Neural progenitor cell (in vitro differentiated cells): ENCODE measurements around the gene GLDN. TPM values are rescaled to one million over a fixed set of nuclear protein-coding genes. Genes with fewer than 3 reads are reported as not detected.

Experiments used
- DNase-seq: peaks from one replicate; pipeline ENCODE4 v3.0.0-alpha.2; 2016; ENCODE audit warnings: low spot score
- H2AFZ ChIP-seq: fragments of 200-600 bp; sonication (generic); replicated peaks from 2 replicates; pipeline ENCODE4 v1.6.1; 2016; ENCODE audit warnings: antibody characterized with exemption
- H3F3A ChIP-seq: fragments of 200-600 bp; sonication (generic); 2 replicates; pipeline ENCODE4 v1.6.1; 2016; ENCODE audit warnings: antibody characterized with exemption, low read depth
- H3K27ac ChIP-seq: fragments of 200-600 bp; sonication (generic); 2 replicates; pipeline ENCODE4 v1.5.1; 2016; ENCODE audit warnings: mild to moderate bottlenecking
- H3K27me3 ChIP-seq: fragments of 200-600 bp; sonication (generic); 2 replicates; pipeline ENCODE4 v1.6.1; 2016; ENCODE audit warnings: mild to moderate bottlenecking, moderate library complexity
- H3K36me3 ChIP-seq: fragments of 200-600 bp; sonication (generic); 2 replicates; pipeline ENCODE4 v1.5.1; 2016
- H3K4me1 ChIP-seq: fragments of 200-600 bp; sonication (generic); 2 replicates; pipeline ENCODE4 v1.6.1; 2016; ENCODE audit warnings: mixed run types
- H3K4me2 ChIP-seq: fragments of 200-600 bp; sonication (generic); 2 replicates; pipeline ENCODE4 v1.6.1; 2016
- H3K4me3 ChIP-seq: fragments of 200-600 bp; sonication (generic); 2 replicates; pipeline ENCODE4 v1.5.1; 2016
- H3K79me2 ChIP-seq: fragments of 200-600 bp; sonication (generic); 2 replicates; pipeline ENCODE4 v1.6.1; 2016; ENCODE audit warnings: low read depth
- H3K9ac ChIP-seq: fragments of 200-600 bp; sonication (generic); 2 replicates; pipeline ENCODE4 v1.6.1; 2016
- H3K9me3 ChIP-seq: fragments of 200-600 bp; sonication (generic); 2 replicates; pipeline ENCODE4 v1.5.1; 2016; ENCODE audit warnings: low read depth
- H4K20me1 ChIP-seq: fragments of 200-600 bp; sonication (generic); 2 replicates; pipeline ENCODE4 v1.6.1; 2016; ENCODE audit warnings: low read depth
- H3K27ac Mint-ChIP-seq: 3 replicates; pipeline ENCODE4 v1.8.0; 2021; ENCODE audit warnings: mixed read lengths
- H3K27me3 Mint-ChIP-seq: 2 replicates; pipeline ENCODE4 v1.8.0; 2022; ENCODE audit warnings: low read depth, mild to moderate bottlenecking, inconsistent platforms, moderate library complexity, mixed read lengths; ENCODE audit not compliant: insufficient read depth
- H3K36me3 Mint-ChIP-seq: 3 replicates; pipeline ENCODE4 v1.8.0; 2021; ENCODE audit warnings: mixed read lengths
- H3K4me1 Mint-ChIP-seq: 3 replicates; pipeline ENCODE4 v1.8.0; 2021; ENCODE audit warnings: mixed read lengths
- H3K4me3 Mint-ChIP-seq: 3 replicates; pipeline ENCODE4 v1.8.0; 2021; ENCODE audit warnings: mild to moderate bottlenecking, moderate library complexity, mixed read lengths
- H3K9me3 Mint-ChIP-seq: 3 replicates; pipeline ENCODE4 v1.8.0; 2020; ENCODE audit warnings: mixed read lengths
- EZH2 ChIP-seq: fragments of 200-600 bp; sonication (generic); IDR thresholded peaks from 2 replicates; pipeline ENCODE4 v1.6.1; 2017; ENCODE audit warnings: antibody characterized with exemption, mild to moderate bottlenecking, moderate library complexity
- EZH2phosphoT487 ChIP-seq: fragments of 200-600 bp; sonication (generic); IDR thresholded peaks from 2 replicates; pipeline ENCODE4 v1.6.1; 2017; ENCODE audit warnings: antibody characterized with exemption
- total RNA-seq: library from RNA; depleted of rRNA; stranded (reverse); fragments of >200 nt; gene quantifications from 2 replicates; pipeline ENCODE4 v1.2.3, GENCODE V29; 2015; ENCODE audit warnings: low replicate concordance
- TF ChIP-seq, protein P1 (sequence below): fragments of 200-600 bp; sonication (generic); IDR thresholded peaks from 2 replicates; pipeline ENCODE4 v1.5.1; 2017; ENCODE audit warnings: antibody characterized with exemption, mild to moderate bottlenecking

Gene GLDN
- total RNA-seq, 1 donor from 2014 or later: 5.3 TPM

DNA sequence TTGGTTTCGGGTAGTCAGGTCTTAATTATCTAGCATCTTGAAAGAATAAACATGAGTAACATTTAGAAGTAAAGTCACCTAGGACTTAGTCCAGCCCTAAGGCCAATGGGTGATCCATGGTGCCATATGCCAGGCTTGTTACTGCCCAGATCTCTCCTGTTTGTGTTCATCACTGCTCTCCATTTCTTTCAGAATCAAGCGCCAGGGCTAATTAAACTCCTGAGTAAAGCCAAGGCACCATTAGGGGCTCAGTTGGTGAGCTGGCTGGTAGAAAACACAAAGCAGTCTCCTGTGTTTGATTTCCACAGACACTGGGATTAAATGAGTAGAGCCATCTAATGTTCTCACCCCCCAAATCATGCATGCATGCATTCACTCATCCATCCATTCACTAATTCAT, 14.4 kb upstream of the GLDN start:
- Histone ChIP-seq H3K9me3 (no peaks in the 10 kb centered on the region), H3K4me3 (no peak overlapping the region), H3K27ac (no peak overlapping the region), H3K36me3 (no peaks in the 10 kb centered on the region), H3F3A (no peaks in the 10 kb centered on the region), H3K27me3 (no peaks in the 10 kb centered on the region), H3K4me1 (peaks cover 5% of the 10 kb centered on the region), H3K79me2 (no peaks in the 10 kb centered on the region), H4K20me1 (no peaks in the 10 kb centered on the region), H2AFZ (no peak overlapping the region), H3K9ac (no peak overlapping the region), H3K4me2 (no peak overlapping the region)
- Mint-ChIP-seq H3K4me3 (no peak overlapping the region), H3K4me1 (no peaks in the 10 kb centered on the region), H3K27me3 (no peaks in the 10 kb centered on the region), H3K9me3 (no peaks in the 10 kb centered on the region), H3K27ac (no peak overlapping the region), H3K36me3 (no peaks in the 10 kb centered on the region)
- DNase-seq: no peak
- TF ChIP-seq, protein P1, sequence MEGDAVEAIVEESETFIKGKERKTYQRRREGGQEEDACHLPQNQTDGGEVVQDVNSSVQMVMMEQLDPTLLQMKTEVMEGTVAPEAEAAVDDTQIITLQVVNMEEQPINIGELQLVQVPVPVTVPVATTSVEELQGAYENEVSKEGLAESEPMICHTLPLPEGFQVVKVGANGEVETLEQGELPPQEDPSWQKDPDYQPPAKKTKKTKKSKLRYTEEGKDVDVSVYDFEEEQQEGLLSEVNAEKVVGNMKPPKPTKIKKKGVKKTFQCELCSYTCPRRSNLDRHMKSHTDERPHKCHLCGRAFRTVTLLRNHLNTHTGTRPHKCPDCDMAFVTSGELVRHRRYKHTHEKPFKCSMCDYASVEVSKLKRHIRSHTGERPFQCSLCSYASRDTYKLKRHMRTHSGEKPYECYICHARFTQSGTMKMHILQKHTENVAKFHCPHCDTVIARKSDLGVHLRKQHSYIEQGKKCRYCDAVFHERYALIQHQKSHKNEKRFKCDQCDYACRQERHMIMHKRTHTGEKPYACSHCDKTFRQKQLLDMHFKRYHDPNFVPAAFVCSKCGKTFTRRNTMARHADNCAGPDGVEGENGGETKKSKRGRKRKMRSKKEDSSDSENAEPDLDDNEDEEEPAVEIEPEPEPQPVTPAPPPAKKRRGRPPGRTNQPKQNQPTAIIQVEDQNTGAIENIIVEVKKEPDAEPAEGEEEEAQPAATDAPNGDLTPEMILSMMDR: no peak
- TF ChIP-seq EZH2 (no peak), EZH2phosphoT487 (no peak)

DNA sequence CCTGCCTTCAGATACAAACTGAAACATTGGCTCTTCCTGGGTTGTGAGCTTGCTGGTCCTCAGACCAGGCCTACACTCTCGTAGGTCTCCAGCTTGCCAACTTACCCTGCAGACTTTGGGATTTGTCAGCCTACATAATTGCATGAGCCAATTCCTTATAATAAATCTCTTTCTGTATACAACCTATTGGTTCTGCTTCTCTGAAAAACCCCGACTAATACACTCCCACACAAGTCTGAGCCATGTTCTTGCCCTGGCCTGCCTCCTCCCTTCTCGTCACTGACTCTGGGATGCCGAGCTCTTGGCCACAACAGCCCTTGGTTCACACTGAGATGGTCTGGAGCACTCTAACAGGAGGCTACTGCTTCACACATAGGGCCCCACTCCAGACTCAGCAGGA, 12.5 kb upstream of the GLDN start:
- Histone ChIP-seq H3K4me1 (no peaks in the 10 kb centered on the region), H4K20me1 (no peaks in the 10 kb centered on the region), H3K27me3 (no peaks in the 10 kb centered on the region), H2AFZ (no peak overlapping the region), H3K4me3 (no peak overlapping the region), H3K36me3 (no peaks in the 10 kb centered on the region), H3F3A (no peaks in the 10 kb centered on the region), H3K27ac (no peak overlapping the region), H3K4me2 (no peak overlapping the region), H3K9me3 (no peaks in the 10 kb centered on the region), H3K9ac (no peak overlapping the region), H3K79me2 (no peaks in the 10 kb centered on the region)
- Mint-ChIP-seq H3K4me1 (no peaks in the 10 kb centered on the region), H3K27me3 (no peaks in the 10 kb centered on the region), H3K27ac (no peak overlapping the region), H3K4me3 (no peak overlapping the region), H3K9me3 (no peaks in the 10 kb centered on the region), H3K36me3 (no peaks in the 10 kb centered on the region)
- TF ChIP-seq EZH2: no peak
- no peak for TF ChIP-seq EZH2phosphoT487
- TF ChIP-seq, protein P1: no peak
- no peak for DNase-seq

DNA sequence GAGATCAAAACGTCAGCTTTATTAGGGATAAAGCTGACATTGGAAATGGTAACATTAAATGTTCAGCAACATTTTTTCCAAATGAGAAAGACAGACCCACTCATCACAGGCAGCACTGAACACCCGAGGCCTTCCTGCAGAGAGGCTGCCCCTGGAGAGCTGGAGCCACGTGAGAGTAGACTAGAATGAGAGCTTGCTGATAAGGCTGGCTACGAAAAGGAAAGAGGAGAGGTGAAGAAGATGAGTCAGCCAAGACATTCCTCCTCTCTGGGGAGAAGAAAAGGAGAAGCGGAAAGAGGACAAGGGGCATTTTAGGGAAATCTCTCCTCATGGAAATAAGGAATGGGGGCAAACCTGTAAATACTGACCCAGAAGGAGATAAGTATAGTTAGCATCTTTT, 10.3 kb upstream of the GLDN start:
- H3K9me3 ChIP-seq: no peaks in the 10 kb centered on the region
- H4K20me1 ChIP-seq: no peaks in the 10 kb centered on the region
- no peaks in the 10 kb centered on the region for H3K9me3 Mint-ChIP-seq
- DNase-seq: no peak
- H3K27me3 Mint-ChIP-seq: no peaks in the 10 kb centered on the region
- no peaks in the 10 kb centered on the region for H3F3A ChIP-seq
- no peaks in the 10 kb centered on the region for H3K36me3 Mint-ChIP-seq
- H2AFZ ChIP-seq: no peak overlapping the region
- no peaks in the 10 kb centered on the region for H3K36me3 ChIP-seq
- no peak for TF ChIP-seq EZH2phosphoT487
- H3K4me1 Mint-ChIP-seq: no peaks in the 10 kb centered on the region
- no peak overlapping the region for H3K9ac ChIP-seq
- H3K4me3 ChIP-seq: no peak overlapping the region
- H3K27ac ChIP-seq: no peak overlapping the region
- H3K4me1 ChIP-seq: no peaks in the 10 kb centered on the region
- no peak overlapping the region for H3K4me3 Mint-ChIP-seq
- H3K27me3 ChIP-seq: no peaks in the 10 kb centered on the region
- H3K27ac Mint-ChIP-seq: no peak overlapping the region
- H3K79me2 ChIP-seq: no peaks in the 10 kb centered on the region
- H3K4me2 ChIP-seq: no peak overlapping the region

DNA sequence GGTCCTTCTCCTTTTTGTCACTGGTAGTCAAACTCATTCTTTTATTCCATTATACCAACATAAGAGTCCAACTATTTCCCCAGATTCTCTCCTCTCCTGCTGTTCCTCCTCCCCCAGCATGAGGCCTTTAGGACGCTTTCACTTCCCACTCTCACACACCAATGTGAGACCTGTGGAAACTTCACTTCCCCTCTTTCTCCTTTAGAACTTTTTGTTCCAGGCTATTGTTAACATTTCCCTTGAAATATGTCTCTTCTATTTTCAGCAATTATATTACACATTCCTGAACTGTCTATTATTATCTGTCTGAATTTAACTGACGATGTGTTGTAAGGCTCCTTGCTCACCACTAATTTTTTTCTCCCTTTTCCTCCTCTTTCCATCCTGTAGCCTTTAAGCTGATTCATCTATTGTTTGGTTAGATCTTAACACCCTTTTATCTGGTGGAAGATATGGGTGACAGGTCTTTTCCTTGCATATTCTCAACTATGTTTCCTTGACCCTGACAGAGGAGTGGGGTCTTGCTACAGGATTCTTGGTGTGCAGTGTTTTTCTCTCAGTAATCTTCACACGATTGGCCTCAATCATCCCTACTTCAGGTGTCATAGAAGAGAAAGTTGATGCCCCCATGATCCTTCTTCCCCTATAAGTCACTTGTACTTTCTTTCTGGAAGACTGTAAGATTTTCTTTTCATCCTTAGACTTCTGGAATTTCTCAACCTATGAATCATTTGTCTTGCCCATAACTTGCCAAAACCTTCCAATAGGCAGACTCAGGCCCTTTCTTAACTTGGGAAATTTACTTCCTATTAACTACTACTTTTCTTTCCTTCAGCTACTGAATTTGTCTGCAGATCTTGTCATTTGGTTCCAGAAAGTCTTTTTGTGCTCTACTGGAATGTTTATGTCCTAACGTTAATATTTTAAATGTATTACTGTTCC, 9.0 kb upstream of the GLDN start:
- H4K20me1 ChIP-seq: no peaks in the 10 kb centered on the region
- no peak overlapping the region for H3K27ac ChIP-seq
- no peaks in the 10 kb centered on the region for H3K79me2 ChIP-seq
- H3K27me3 ChIP-seq: no peaks in the 10 kb centered on the region
- no peaks in the 10 kb centered on the region for H3K9me3 ChIP-seq
- peaks cover under 1% of the 10 kb centered on the region for H3K27me3 Mint-ChIP-seq
- no peaks in the 10 kb centered on the region for H3K4me1 ChIP-seq
- H3F3A ChIP-seq: no peaks in the 10 kb centered on the region
- TF ChIP-seq EZH2 (no peak), EZH2phosphoT487 (no peak)
- TF ChIP-seq, protein P1: no peak
- H2AFZ ChIP-seq: no peak overlapping the region
- H3K36me3 Mint-ChIP-seq: no peaks in the 10 kb centered on the region
- no peak overlapping the region for H3K9ac ChIP-seq
- no peak overlapping the region for H3K4me2 ChIP-seq
- H3K27ac Mint-ChIP-seq: no peak overlapping the region
- H3K4me3 Mint-ChIP-seq: no peak overlapping the region
- no peak overlapping the region for H3K4me3 ChIP-seq
- H3K4me1 Mint-ChIP-seq: no peaks in the 10 kb centered on the region
- H3K9me3 Mint-ChIP-seq: no peaks in the 10 kb centered on the region
- DNase-seq: no peak
- no peaks in the 10 kb centered on the region for H3K36me3 ChIP-seq
